ENCODE measurements around the gene GALR2. TPM values are rescaled to one million over a fixed set of nuclear protein-coding genes. Genes with fewer than 3 reads are reported as not detected.

The GALR2 gene
- total RNA-seq, 3 donors from 2014 or later, result 6.1 to 12.6 (median 10.2) TPM

DNA sequence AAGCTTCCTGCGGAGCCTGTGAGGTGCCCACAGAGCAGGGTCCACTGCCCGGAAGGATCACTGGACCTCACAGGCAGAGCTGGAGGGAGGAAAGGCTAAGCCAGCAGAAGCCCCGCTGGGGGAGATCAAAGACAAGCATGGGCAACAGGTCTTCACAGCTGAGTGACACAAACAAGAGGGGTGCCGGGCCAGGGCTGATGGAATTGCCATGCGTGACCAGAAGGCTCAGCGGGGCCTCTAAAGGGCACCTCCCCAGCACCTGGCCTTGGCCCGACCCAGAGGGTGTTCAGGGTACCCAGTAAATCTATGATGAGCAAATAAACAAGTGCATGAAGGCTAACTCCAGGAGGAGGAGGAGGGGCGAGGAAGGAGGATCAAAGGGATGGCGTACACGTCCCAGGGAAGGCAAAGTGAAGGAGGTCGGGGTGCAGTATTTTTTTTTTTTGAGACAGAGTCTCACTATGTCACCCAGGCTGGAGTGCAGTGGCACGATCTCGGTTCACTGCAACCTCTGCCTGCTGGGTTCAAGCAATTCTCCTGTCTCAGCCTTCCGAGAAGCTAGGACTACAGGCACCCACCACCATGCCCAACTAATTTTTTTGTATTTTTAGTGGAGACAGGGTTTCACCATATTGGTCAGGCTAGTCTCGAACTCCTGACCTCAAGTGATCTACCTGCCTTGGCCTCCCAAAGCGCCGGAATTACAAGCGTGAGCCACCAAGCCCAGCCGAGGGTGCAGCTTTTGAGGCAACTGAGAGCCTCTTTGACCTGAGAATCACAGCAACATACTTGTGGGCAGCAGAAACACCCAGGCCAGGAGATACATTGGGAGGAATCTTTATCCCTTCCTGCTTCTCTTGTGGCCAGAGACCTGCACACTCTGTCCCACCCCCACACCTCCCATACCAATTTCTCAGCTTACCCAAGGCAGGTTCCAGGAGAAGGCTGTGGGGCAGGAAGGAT lies 45.1 kb downstream of the GALR2 start:
- no peak for DNase-seq
- Mint-ChIP-seq H3K36me3 (ENCODE audit: insufficient read depth) (no peaks in the 10 kb centered on the region), H3K27me3 (ENCODE audit: low read depth) (no peaks in the 10 kb centered on the region), H3K4me3 (no peak overlapping the region), H3K9me3 (no peaks in the 10 kb centered on the region), H3K4me1 (ENCODE audit: low read depth) (peaks cover 4% of the 10 kb centered on the region)
- no peak for ATAC-seq

- DNase-seq, result no peak
- no peaks in the 10 kb centered on the region for H3K36me3 Mint-ChIP-seq (ENCODE audit: insufficient read depth)
- H3K4me1 Mint-ChIP-seq (ENCODE audit: low read depth), result peaks cover 4% of the 10 kb centered on the region
- no peaks in the 10 kb centered on the region for H3K9me3 Mint-ChIP-seq
- no peak for ATAC-seq
- H3K27me3 Mint-ChIP-seq (ENCODE audit: low read depth), result no peaks in the 10 kb centered on the region
- peak overlapping the region; percentile 21 for H3K4me3 Mint-ChIP-seq
Measured at GRCh38 chr17:76120658-76121008, 46.1 kb downstream of the GALR2 start.

- ATAC-seq (peak; percentile 37 to 38), DNase-seq (no peak)
- H3K4me3 Mint-ChIP-seq, result peak overlapping the region; percentile 31
- H3K27me3 Mint-ChIP-seq (ENCODE audit: low read depth), result no peaks in the 10 kb centered on the region
- H3K4me1 Mint-ChIP-seq (ENCODE audit: low read depth), result peaks cover 14% of the 10 kb centered on the region
- no peaks in the 10 kb centered on the region for H3K9me3 Mint-ChIP-seq
- H3K36me3 Mint-ChIP-seq (ENCODE audit: insufficient read depth), result no peaks in the 10 kb centered on the region
Measured at GRCh38 chr17:76121932-76122430, 47.4 kb downstream of the GALR2 start.

DNA sequence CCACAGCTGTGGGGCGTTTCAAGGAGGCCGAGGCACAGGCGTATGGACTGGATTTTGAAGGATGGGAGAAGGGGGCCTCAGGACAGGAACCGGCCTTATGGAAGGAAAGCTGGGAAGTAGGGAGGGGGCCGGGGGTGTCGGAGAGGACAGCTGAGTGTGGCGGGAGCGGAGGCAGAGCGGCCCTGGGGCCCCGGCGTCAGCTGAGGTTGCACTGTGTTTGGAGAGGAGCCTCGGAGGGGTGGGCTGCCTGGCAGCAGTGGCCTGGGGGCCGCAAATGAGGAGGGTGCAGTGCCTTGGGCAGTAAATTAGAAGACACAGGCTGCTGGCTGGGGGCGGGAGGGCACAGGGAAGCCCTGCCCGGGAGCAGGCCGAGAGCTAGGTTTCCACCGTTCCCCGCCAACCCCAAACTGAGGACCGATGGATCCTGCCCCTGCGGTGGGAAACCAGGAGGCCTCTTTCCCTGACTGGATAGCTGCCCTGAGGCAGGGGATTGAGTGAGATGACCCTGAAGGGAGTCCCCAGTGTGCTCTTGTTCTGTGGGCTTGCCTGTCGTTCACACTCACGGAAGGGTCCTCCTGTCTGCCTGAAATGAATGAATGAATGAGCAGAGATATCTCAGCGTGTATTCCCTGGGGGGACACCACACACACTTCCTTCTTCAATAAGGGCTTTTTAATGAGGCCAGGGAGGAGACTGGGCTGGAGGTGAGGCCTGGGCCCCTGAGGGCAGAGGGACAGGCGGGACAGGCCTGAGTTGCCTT lies 48.0 kb downstream of the GALR2 start:
- H3K36me3 Mint-ChIP-seq (ENCODE audit: insufficient read depth), result no peaks in the 10 kb centered on the region
- H3K4me3 Mint-ChIP-seq, result peak overlapping the region; percentile 31
- ATAC-seq, result no peak
- no peaks in the 10 kb centered on the region for H3K27me3 Mint-ChIP-seq (ENCODE audit: low read depth)
- H3K4me1 Mint-ChIP-seq (ENCODE audit: low read depth), result peaks cover 18% of the 10 kb centered on the region
- DNase-seq, result no peak
- H3K9me3 Mint-ChIP-seq, result no peaks in the 10 kb centered on the region

DNA sequence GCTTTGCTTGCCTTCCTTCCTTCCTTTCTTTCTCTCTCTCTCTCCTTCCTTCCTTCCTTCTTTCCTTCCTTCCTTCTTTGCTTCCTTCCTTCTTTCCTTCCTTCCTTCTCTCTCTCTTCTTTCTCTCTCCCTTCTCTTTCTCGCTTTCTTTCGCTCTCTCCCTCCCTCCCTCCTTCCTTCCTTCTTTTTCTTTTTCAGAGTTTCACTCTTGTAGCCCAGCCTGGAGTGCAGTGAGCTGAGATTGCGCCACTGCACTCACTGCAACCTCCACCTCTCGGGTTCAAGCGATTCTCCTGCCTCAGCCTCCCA lies 48.6 kb downstream of the GALR2 start:
- Mint-ChIP-seq H3K4me3 (no peak overlapping the region), H3K4me1 (ENCODE audit: low read depth) (peaks cover 18% of the 10 kb centered on the region), H3K9me3 (no peaks in the 10 kb centered on the region), H3K27me3 (ENCODE audit: low read depth) (no peaks in the 10 kb centered on the region), H3K36me3 (ENCODE audit: insufficient read depth) (no peaks in the 10 kb centered on the region)
- DNase-seq, result no peak
- no peak for ATAC-seq

GRCh38 chr17:76123749-76124581 lies 49.4 kb downstream of the GALR2 start:
- Mint-ChIP-seq H3K4me3 (no peak overlapping the region), H3K36me3 (ENCODE audit: insufficient read depth) (no peaks in the 10 kb centered on the region), H3K9me3 (no peaks in the 10 kb centered on the region), H3K4me1 (ENCODE audit: low read depth) (peaks cover 18% of the 10 kb centered on the region), H3K27me3 (ENCODE audit: low read depth) (no peaks in the 10 kb centered on the region)
- ATAC-seq (no peak), DNase-seq (no peak)

DNA sequence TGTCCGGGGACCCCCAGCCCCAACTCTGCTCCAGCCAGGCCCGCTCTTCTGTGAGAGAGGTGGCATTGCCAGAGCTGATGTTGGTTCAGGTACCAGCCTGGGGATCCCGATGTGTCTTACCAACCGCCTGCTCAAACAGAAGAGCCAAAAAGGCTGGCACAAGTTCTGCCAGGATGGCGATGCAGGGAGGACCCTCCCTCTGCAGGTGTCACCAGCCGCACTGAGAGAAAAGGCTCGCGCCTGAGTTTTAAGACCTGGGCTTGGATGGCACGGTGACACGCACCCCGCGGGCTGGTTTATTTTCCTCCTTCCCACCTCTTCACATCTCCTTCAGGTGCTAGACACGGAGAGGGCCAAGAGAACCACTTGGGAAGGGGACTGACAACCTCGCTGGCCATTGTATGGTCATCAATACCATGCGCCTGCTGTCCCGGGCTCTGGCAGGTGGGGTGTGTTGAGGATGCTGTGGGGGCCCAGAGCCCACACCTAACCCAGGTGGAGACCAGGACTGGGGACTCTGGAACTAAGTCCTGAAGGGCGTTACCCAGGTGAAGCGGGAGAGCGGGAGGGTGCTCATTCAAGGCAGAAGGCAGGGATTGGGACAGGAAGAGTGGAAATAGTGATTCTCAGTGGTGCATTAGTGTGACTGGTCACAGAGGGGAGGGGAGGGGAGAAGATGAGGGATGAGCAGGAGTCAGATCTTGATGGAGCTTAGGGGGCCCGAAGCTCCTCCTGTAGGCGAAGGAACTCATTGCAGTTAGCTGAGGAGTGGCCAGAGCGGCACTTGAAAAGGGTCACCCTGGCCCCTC lies 50.2 kb downstream of the GALR2 start:
- Mint-ChIP-seq H3K9me3 (no peaks in the 10 kb centered on the region), H3K4me3 (no peak overlapping the region), H3K36me3 (ENCODE audit: insufficient read depth) (no peaks in the 10 kb centered on the region), H3K27me3 (ENCODE audit: low read depth) (no peaks in the 10 kb centered on the region), H3K4me1 (ENCODE audit: low read depth) (peaks cover 18% of the 10 kb centered on the region)
- no peak for ATAC-seq
- no peak for DNase-seq

- Mint-ChIP-seq H3K4me1 (ENCODE audit: low read depth) (peaks cover 18% of the 10 kb centered on the region), H3K9me3 (no peaks in the 10 kb centered on the region), H3K27me3 (ENCODE audit: low read depth) (no peaks in the 10 kb centered on the region), H3K36me3 (ENCODE audit: insufficient read depth) (no peaks in the 10 kb centered on the region), H3K4me3 (no peak overlapping the region)
- no peak for DNase-seq
- no peak for ATAC-seq
Measured at GRCh38 chr17:76125391-76125675, 50.8 kb downstream of the GALR2 start.

GRCh38 chr17:76125922-76126321 lies 51.3 kb downstream of the GALR2 start:
- Mint-ChIP-seq H3K36me3 (ENCODE audit: insufficient read depth) (no peaks in the 10 kb centered on the region), H3K4me3 (no peak overlapping the region), H3K27me3 (ENCODE audit: low read depth) (no peaks in the 10 kb centered on the region), H3K4me1 (ENCODE audit: low read depth) (peaks cover 18% of the 10 kb centered on the region), H3K9me3 (no peaks in the 10 kb centered on the region)
- ATAC-seq (no peak), DNase-seq (no peak)

Other genes with a start within 250 kb of the GALR2 start
- 100 to 1,000 TPM; 122 to 146 (median 124) TPM for gene UNC13D, start 230.4 kb upstream of the GALR2 start, total RNA-seq
- gene WBP2, start 219.4 kb upstream of the GALR2 start, total RNA-seq, result 10 to 100 TPM; 31.0 to 47.8 (median 44.5) TPM
- 10 to 100 TPM; 12.8 to 18.1 (median 14.5) TPM for gene TRIM47, start 196.2 kb upstream of the GALR2 start, total RNA-seq
- 10 to 100 TPM; 35.3 to 46.9 (median 43.7) TPM for gene TRIM65, start 177.8 kb upstream of the GALR2 start, total RNA-seq
- 100 to 1,000 TPM; 203 to 227 (median 218) TPM for gene MRPL38, start 169.9 kb upstream of the GALR2 start, total RNA-seq
- 10 to 100 TPM; 12.1 to 16.0 (median 12.5) TPM for gene FBF1, start 133.7 kb upstream of the GALR2 start, total RNA-seq
- gene ACOX1, start 95.6 kb upstream of the GALR2 start, total RNA-seq, result 10 to 100 TPM; 29.6 to 36.5 (median 32.7) TPM
- gene TEN1, start 95.5 kb upstream of the GALR2 start, total RNA-seq, result 10 to 100 TPM in 2 of 3 donors, 1 to 10 TPM in 1; 9.5 to 11.9 (median 10.8) TPM
- gene CDK3, start 73.9 kb upstream of the GALR2 start, total RNA-seq, result 1 to 10 TPM; 3.3 to 5.5 (median 3.8) TPM
- under 1 TPM; 0.11 to 0.18 (median 0.11) TPM for gene EVPL, start 47.5 kb upstream of the GALR2 start, total RNA-seq
- gene SRP68, start 2.3 kb upstream of the GALR2 start, total RNA-seq, result 100 to 1,000 TPM in 2 of 3 donors, 10 to 100 TPM in 1; 88.4 to 114 (median 105) TPM
- 1 to 10 TPM; 4.9 to 9.7 (median 8.1) TPM for gene ZACN, start 4.4 kb downstream of the GALR2 start, total RNA-seq
- 100 to 1,000 TPM in 1 of 3 donors, 10 to 100 TPM in 2; 89.9 to 106 (median 91.0) TPM for gene EXOC7, start 29.0 kb downstream of the GALR2 start, total RNA-seq
- gene FOXJ1, start 66.5 kb downstream of the GALR2 start, total RNA-seq, result 1 to 10 TPM in 2 of 3 donors, under 1 TPM in 1; 0.71 to 2.8 (median 1.8) TPM
- gene RNF157, start 165.7 kb downstream of the GALR2 start, total RNA-seq, result 10 to 100 TPM; 13.3 to 16.7 (median 14.9) TPM
- 100 to 1,000 TPM; 162 to 196 (median 186) TPM for gene UBALD2, start 190.6 kb downstream of the GALR2 start, total RNA-seq
- 1 to 10 TPM; 1.1 to 2.1 (median 1.2) TPM for gene QRICH2, start 233.5 kb downstream of the GALR2 start, total RNA-seq